GM19372 (cell line): Measurements from ENCODE around the gene ESPL1.

Experiments
- ATAC-seq: cut with Tn5 transposase; IDR thresholded peaks from one replicate; pipeline ENCODE4 v1.9.1; 2021; ENCODE audit warnings: mild to moderate bottlenecking, low read depth, moderate library complexity; ENCODE audit not compliant: unreplicated experiment

The ESPL1 gene

GRCh38 chr12:53230108-53230845 lies 37.8 kb upstream of the ESPL1 start:
- ATAC-seq, result no peak

- ATAC-seq, result no peak
Observed at GRCh38 chr12:53231671-53231920, 36.5 kb upstream of the ESPL1 start.

GRCh38 chr12:53231921-53232645 lies 36.0 kb upstream of the ESPL1 start, which contains the start of gene RARG:
RARG (minus strand) TSS chr12:53232209; CDS start chr12:53227545, 4,664 bp downstream.
- ATAC-seq, result no peak

- ATAC-seq, result no peak
Observed at GRCh38 chr12:53232646-53233461, 35.2 kb upstream of the ESPL1 start.

- no peak for ATAC-seq
Observed at GRCh38 chr12:53233671-53234121, 34.4 kb upstream of the ESPL1 start.

- ATAC-seq, result no peak
Observed at GRCh38 chr12:53234271-53234914, 33.7 kb upstream of the ESPL1 start.

- no peak for ATAC-seq
Observed at GRCh38 chr12:53235164-53235563, 32.9 kb upstream of the ESPL1 start.

- ATAC-seq, result no peak
Observed at GRCh38 chr12:53235742-53236442, 32.2 kb upstream of the ESPL1 start.

GRCh38 chr12:53236443-53237111 lies 31.5 kb upstream of the ESPL1 start:
- no peak for ATAC-seq

- no peak for ATAC-seq
Observed at GRCh38 chr12:53239643-53240258, 28.3 kb upstream of the ESPL1 start.

GRCh38 chr12:53241623-53242412 lies 26.3 kb upstream of the ESPL1 start:
- no peak for ATAC-seq

GRCh38 chr12:53244337-53244736 lies 23.8 kb upstream of the ESPL1 start:
- ATAC-seq, result no peak

GRCh38 chr12:53245286-53245685 lies 22.8 kb upstream of the ESPL1 start:
- no peak for ATAC-seq

GRCh38 chr12:53251477-53252348 lies 16.4 kb upstream of the ESPL1 start:
- peak; percentile 73 for ATAC-seq

- ATAC-seq, result no peak
Observed at GRCh38 chr12:53252349-53252916, 15.7 kb upstream of the ESPL1 start.

GRCh38 chr12:53253298-53253697 lies 14.8 kb upstream of the ESPL1 start:
- ATAC-seq, result no peak
